Measurements from ENCODE around the gene CHADL. TPM values are rescaled to one million over a fixed set of nuclear protein-coding genes. Genes with fewer than 3 reads are reported as not detected.

CHADL gene
- total and polyA plus RNA-seq, 10 donors: 0.40 to 2.2 (median 1.1) TPM; not detected in 1

DNA sequence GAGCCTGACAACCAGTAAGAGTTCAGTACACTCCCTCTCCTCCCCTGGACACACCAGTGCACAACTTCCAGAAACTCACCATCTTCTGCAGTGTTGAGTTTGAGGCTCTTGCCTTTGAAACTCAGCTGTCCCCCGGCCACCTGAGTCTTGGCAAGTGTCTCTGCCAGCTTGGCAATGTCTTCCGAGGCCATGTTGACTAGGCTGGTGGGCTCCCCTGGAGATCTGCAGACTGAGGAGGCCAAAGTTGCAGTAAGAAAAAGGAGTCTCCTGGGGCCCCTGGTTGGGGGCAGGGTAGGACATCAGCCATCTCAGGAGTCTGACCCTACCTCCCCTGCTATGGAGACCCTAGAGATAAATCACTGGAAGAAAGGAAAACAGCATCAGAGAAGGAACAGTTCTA lies 40.1 kb upstream of the CHADL start:
- intact Hi-C loops (cut with DNase I; ENCODE audit: low total_unique reads): no loop called here
- H3K9me3 ChIP-seq: no peaks in the 10 kb centered on the region
- WGBS, 5 donors: 91 to 97% (median 95%) methylated on average over 2 of the region's 2 CpGs
- no peak for TF ChIP-seq POLR2A (IDR thresholded peaks at IDR 0.05)
- no peak for TF ChIP-seq POLR2AphosphoS5 (IDR thresholded peaks at IDR 0.05)
- TF ChIP-seq, protein P1, sequence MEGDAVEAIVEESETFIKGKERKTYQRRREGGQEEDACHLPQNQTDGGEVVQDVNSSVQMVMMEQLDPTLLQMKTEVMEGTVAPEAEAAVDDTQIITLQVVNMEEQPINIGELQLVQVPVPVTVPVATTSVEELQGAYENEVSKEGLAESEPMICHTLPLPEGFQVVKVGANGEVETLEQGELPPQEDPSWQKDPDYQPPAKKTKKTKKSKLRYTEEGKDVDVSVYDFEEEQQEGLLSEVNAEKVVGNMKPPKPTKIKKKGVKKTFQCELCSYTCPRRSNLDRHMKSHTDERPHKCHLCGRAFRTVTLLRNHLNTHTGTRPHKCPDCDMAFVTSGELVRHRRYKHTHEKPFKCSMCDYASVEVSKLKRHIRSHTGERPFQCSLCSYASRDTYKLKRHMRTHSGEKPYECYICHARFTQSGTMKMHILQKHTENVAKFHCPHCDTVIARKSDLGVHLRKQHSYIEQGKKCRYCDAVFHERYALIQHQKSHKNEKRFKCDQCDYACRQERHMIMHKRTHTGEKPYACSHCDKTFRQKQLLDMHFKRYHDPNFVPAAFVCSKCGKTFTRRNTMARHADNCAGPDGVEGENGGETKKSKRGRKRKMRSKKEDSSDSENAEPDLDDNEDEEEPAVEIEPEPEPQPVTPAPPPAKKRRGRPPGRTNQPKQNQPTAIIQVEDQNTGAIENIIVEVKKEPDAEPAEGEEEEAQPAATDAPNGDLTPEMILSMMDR (IDR thresholded peaks at IDR 0.05 in 8 of 11, conservative IDR thresholded peaks at IDR 0.05 in 3 of 11): no peak
- DNase-seq: no peak
- H3K4me1 ChIP-seq: peaks cover 0 to 51% (median 15%) of the 10 kb centered on the region in 6 donors
- peaks cover 0 to 90% (median 50%) of the 10 kb centered on the region in 6 donors for H3K36me3 ChIP-seq
- no peak overlapping the region for H3K27ac ChIP-seq
- H3K27me3 ChIP-seq (replicated peaks in 1 of 7): no peaks in the 10 kb centered on the region
- H3K4me3 ChIP-seq: no peak overlapping the region

DNA sequence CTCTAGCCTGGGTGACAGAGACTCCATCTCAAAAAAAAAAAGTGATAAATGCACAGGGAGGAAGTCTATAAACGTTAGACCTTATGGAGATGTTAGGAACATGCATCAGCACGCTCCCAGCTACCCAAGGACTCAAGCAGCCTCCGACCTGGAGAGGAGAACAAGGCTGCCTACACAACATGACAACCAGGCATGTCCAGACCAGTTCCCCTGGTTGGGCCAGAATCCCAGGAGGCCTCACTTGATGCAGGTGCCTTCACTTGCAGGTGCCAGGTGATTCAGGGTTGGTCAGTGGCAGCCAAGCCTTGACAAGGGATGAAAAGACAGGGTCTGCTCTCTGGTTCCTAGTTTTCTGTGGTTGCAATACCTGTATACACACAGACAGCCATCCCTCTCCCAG lies 39.3 kb upstream of the CHADL start:
- peaks cover 0 to 98% (median 55%) of the 10 kb centered on the region in 6 donors for H3K36me3 ChIP-seq
- WGBS, 5 donors: 77 to 92% (median 86%) methylated on average over 3 of the region's 3 CpGs
- no peak for DNase-seq
- no peaks in the 10 kb centered on the region for H3K9me3 ChIP-seq
- TF ChIP-seq POLR2A (IDR thresholded peaks at IDR 0.05) (no peak), POLR2AphosphoS5 (IDR thresholded peaks at IDR 0.05) (no peak)
- TF ChIP-seq, protein P1 (IDR thresholded peaks at IDR 0.05 in 8 of 11, conservative IDR thresholded peaks at IDR 0.05 in 3 of 11): no peak
- no peak overlapping the region for H3K27ac ChIP-seq
- intact Hi-C loops (cut with DNase I; ENCODE audit: low total_unique reads): no loop called here
- no peaks in the 10 kb centered on the region for H3K27me3 ChIP-seq (replicated peaks in 1 of 7)
- no peak overlapping the region for H3K4me3 ChIP-seq
- H3K4me1 ChIP-seq: peaks cover 0 to 44% (median 9%) of the 10 kb centered on the region in 6 donors

DNA sequence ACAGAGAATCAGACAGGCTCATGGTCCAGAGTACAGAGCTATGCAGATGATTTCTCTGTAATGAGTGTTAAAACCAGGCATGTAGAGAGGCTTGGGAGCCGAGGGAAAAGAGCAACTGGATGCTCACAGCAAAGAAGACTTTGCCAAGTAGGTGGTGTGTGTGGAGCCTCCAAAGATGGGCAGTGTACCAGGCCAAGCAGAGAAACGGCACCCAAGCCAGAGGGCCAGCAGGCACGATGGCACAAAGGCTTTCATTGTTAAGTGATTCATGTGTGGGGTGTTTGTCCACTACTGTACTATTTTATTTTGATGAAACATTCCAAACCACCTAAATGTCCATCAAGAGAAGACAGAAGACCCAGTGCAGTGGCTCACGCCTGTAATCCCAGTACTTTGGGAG lies 34.1 kb upstream of the CHADL start:
- H3K27ac ChIP-seq: no peak overlapping the region
- 90 to 98% (median 98%) methylated on average over 4 of the region's 4 CpGs for WGBS, 5 donors
- H3K4me3 ChIP-seq: no peak overlapping the region
- no peaks in the 10 kb centered on the region for H3K27me3 ChIP-seq (replicated peaks in 1 of 7)
- intact Hi-C loops (cut with DNase I; ENCODE audit: low total_unique reads): no loop called here
- H3K36me3 ChIP-seq: peaks cover 4 to 100% (median 86%) of the 10 kb centered on the region in 6 donors
- no peaks in the 10 kb centered on the region for H3K4me1 ChIP-seq
- DNase-seq: no peak
- no peaks in the 10 kb centered on the region for H3K9me3 ChIP-seq
- TF ChIP-seq, protein P1 (IDR thresholded peaks at IDR 0.05 in 8 of 11, conservative IDR thresholded peaks at IDR 0.05 in 3 of 11): no peak
- no peak for TF ChIP-seq POLR2AphosphoS5 (IDR thresholded peaks at IDR 0.05)
- no peak for TF ChIP-seq POLR2A (IDR thresholded peaks at IDR 0.05)

DNA sequence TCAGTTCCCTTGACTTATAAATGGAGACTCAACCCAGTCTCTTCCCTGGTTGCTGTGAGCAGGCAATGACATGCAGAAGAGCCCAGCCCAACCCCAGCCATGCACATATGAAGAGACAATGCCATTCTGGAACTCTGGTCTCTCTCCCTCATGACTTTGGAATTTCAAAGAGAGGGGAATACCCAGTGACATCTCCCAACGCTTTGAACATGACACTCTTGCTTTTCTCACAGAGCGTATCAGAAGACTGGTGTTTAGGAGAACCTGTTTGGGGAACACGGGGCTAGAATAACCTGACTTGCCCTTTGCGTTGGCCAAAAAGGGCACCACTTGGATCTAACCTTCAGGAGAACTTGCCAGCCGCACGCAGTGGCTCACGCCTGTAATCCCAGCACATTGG lies 32.4 kb upstream of the CHADL start:
- H3K4me3 ChIP-seq: no peak overlapping the region
- no peak for DNase-seq
- 95 to 97% (median 97%) methylated on average over 7 of the region's 7 CpGs for WGBS, 5 donors
- intact Hi-C loops (cut with DNase I; ENCODE audit: low total_unique reads): no loop called here
- peaks cover 4 to 100% (median 90%) of the 10 kb centered on the region in 6 donors for H3K36me3 ChIP-seq
- TF ChIP-seq POLR2A (IDR thresholded peaks at IDR 0.05): no peak
- H3K27me3 ChIP-seq (replicated peaks in 1 of 7): no peaks in the 10 kb centered on the region
- H3K4me1 ChIP-seq: no peaks in the 10 kb centered on the region
- no peak overlapping the region for H3K27ac ChIP-seq
- H3K9me3 ChIP-seq: no peaks in the 10 kb centered on the region

DNA sequence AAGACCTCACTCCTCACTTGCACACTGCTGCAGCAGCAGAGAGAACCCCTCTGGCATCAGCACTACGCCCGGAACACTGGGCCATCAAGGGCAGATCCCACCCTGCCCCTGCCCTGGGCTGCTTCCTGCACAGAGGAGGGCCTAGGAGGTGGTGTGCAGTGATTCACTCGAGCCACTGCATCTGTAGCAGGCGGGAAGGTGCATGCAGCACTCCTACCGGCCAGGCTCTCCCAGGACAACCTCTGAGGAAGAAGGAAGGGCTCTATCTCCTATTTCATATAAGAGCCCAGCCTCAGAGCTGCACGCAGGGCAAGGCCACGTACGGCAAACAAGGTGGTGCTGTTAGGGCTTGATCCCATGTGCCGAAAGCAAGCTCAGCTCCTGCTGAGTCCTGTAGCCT lies 31.1 kb upstream of the CHADL start:
- Histone ChIP-seq H3K27ac (no peak overlapping the region), H3K36me3 (peaks cover 4 to 100% (median 92%) of the 10 kb centered on the region in 6 donors), H3K4me3 (no peak overlapping the region), H3K4me1 (peaks cover 0 to 6% (median 0%) of the 10 kb centered on the region in 6 donors), H3K27me3 (replicated peaks in 1 of 7) (no peaks in the 10 kb centered on the region), H3K9me3 (no peaks in the 10 kb centered on the region)
- WGBS, 5 donors: 90 to 98% (median 95%) methylated on average over 5 to 9 of the region's 9 CpGs
- TF ChIP-seq POLR2A (IDR thresholded peaks at IDR 0.05) (no peak), POLR2AphosphoS5 (IDR thresholded peaks at IDR 0.05) (peak in 1 of 3 donors; percentile 30)
- TF ChIP-seq, protein P1 (IDR thresholded peaks at IDR 0.05 in 8 of 11, conservative IDR thresholded peaks at IDR 0.05 in 3 of 11): no peak
- intact Hi-C loops (cut with DNase I; ENCODE audit: low total_unique reads): no loop called here
- no peak for DNase-seq
